Effector memory CD4-positive, alpha-beta T cell (primary cell): ENCODE measurements around the gene P3H2.

ENCODE experiments used
- DNase-seq, 3 donors: peaks; one replicate each; pipeline ENCODE4 v3.0.0-alpha.2; 2020
- H3K27ac ChIP-seq: 2 replicates; pipeline ENCODE4 v1.7.0; 2013; ENCODE audit warnings: mild to moderate bottlenecking, low read length, moderate library complexity; ENCODE audit not compliant: insufficient read depth, poor library complexity, severe bottlenecking
- H3K27me3 ChIP-seq: replicated peaks from 2 replicates; pipeline ENCODE4 v1.7.0; 2013; ENCODE audit warnings: mild to moderate bottlenecking, low read length; ENCODE audit not compliant: insufficient read depth, control insufficient read depth, poor library complexity, severe bottlenecking
- H3K36me3 ChIP-seq: 2 replicates; pipeline ENCODE4 v1.7.0; 2013; ENCODE audit warnings: mild to moderate bottlenecking, low read length, moderate library complexity; ENCODE audit not compliant: control insufficient read depth, insufficient read depth
- H3K4me1 ChIP-seq: 2 replicates; pipeline ENCODE4 v1.7.0; 2013; ENCODE audit warnings: low read length, mild to moderate bottlenecking; ENCODE audit not compliant: control insufficient read depth, insufficient read depth, poor library complexity, severe bottlenecking
- H3K4me3 ChIP-seq: 2 replicates; pipeline ENCODE4 v1.7.0; 2013; ENCODE audit warnings: low read length, low read depth, mild to moderate bottlenecking; ENCODE audit not compliant: insufficient read depth, poor library complexity, severe bottlenecking
- H3K9me3 ChIP-seq: 2 replicates; pipeline ENCODE4 v1.7.0; 2013; ENCODE audit warnings: mild to moderate bottlenecking, low read length, moderate library complexity; ENCODE audit not compliant: control insufficient read depth

P3H2 gene

DNA sequence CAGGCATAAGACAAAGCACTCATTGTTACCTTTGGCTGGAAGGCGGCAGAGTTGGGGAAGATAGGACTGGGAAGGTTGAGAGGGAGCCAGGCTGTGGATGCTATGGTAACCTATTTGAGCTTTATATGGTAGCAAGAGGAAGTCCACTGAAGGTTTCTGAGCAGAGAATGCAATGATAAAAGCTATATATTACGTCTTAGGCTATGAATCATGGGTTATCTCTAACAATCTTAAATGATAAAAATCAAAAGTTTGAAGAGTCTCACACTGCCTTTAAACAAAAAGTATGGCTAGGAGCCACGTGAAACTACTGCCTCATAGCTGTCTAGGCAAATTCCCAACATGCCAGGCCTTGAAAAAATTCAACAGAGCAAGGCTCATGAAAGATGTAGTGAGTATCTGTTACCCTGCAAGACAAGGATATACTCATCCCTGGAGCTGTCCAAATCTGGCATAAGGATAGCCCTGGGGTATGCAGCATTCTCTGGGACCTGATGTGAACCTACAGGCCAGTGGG, 4.1 kb downstream of the P3H2 start:
- Histone ChIP-seq H3K27ac (no peak overlapping the region), H3K36me3 (no peaks in the 10 kb centered on the region), H3K9me3 (no peaks in the 10 kb centered on the region), H3K4me1 (no peaks in the 10 kb centered on the region), H3K27me3 (peaks cover 6% of the 10 kb centered on the region), H3K4me3 (no peak overlapping the region)
- DNase-seq: no peak

DNA sequence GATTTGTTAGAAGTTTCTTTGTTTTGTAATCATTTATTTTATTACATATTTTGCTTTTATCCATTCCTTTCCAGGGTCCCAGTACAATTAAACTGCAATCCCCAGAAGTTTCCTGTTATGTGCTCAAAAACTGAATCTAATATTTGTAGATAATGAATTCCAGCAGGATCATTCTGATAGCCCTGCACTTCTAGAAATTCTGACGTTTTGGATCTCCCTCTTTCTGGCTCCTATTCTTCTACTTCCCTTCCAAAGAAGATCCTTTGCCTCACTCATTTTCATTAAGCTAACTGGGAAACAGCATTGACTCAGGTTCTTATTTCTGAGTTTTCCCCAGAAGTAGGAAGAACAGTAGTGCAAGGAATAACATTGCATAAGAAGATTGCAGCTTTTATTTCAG, 9.9 kb downstream of the P3H2 start:
- Histone ChIP-seq H3K4me1 (no peaks in the 10 kb centered on the region), H3K27ac (no peak overlapping the region), H3K4me3 (no peak overlapping the region), H3K27me3 (no peaks in the 10 kb centered on the region), H3K36me3 (no peaks in the 10 kb centered on the region), H3K9me3 (no peaks in the 10 kb centered on the region)
- no peak for DNase-seq

DNA sequence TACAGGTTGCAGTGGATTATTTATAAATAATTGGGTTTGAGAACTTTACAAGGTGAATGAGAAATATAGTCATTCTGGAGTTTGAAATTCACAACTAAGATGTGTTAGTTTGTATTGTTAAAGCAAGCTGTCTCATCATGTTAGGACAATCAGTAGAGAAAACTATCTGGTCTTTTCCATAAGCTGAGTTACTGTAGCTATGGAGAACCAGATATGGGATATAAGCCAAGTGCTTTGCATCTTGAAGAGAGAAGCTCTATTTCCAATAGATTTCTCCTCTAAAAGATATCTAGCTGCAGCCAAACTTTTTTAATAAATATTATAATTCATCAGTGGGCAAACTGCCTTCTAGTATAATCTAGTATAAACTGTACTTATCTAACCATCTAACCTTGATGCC, 11.3 kb downstream of the P3H2 start:
- H3K27me3 ChIP-seq: no peaks in the 10 kb centered on the region
- no peak for DNase-seq
- no peak overlapping the region for H3K27ac ChIP-seq
- no peak overlapping the region for H3K4me3 ChIP-seq
- no peaks in the 10 kb centered on the region for H3K4me1 ChIP-seq
- H3K9me3 ChIP-seq: no peaks in the 10 kb centered on the region
- no peaks in the 10 kb centered on the region for H3K36me3 ChIP-seq

DNA sequence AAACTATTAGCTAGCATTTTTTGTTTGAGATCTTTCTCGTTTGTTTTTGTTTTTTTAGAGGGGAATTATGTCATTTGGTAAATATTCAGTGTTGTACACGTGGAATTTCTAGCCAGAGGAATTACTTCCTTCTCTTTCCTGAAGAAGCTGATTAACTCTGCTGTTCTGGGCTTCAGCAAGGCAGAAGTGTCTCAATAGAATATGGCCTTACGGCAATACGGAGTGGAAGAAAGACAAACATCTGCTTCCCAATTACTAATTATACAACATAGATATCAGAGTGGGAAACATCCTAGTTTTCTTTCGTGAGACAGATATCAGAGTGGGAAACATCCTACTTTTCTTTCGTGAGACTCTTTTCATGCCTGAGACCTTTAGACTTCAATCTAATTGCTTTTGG, 11.9 kb downstream of the P3H2 start:
- H3K4me3 ChIP-seq: no peak overlapping the region
- no peaks in the 10 kb centered on the region for H3K9me3 ChIP-seq
- no peaks in the 10 kb centered on the region for H3K36me3 ChIP-seq
- no peaks in the 10 kb centered on the region for H3K27me3 ChIP-seq
- no peaks in the 10 kb centered on the region for H3K4me1 ChIP-seq
- DNase-seq: no peak
- H3K27ac ChIP-seq: no peak overlapping the region

DNA sequence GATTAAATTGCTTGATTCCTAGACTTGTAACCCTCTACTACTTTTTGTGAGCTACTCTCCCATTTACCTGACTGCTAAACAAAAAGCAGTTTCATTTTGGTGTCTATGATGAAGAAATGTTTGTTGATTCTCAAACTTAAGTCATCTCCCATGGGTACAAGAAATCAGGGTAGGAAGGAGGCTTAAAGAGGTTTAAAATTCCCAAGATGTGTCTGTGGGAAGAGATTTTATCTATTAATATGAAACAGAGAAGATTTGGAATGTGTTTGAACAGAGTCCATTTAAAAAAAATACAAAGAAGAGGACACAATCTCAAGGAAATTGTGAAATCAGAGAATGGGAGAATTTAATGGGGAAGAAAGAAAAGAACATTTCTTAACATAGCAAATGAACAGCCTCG, 14.8 kb downstream of the P3H2 start:
- H3K36me3 ChIP-seq: no peaks in the 10 kb centered on the region
- no peaks in the 10 kb centered on the region for H3K9me3 ChIP-seq
- no peak overlapping the region for H3K4me3 ChIP-seq
- H3K4me1 ChIP-seq: no peaks in the 10 kb centered on the region
- no peaks in the 10 kb centered on the region for H3K27me3 ChIP-seq
- DNase-seq: no peak
- H3K27ac ChIP-seq: no peak overlapping the region

DNA sequence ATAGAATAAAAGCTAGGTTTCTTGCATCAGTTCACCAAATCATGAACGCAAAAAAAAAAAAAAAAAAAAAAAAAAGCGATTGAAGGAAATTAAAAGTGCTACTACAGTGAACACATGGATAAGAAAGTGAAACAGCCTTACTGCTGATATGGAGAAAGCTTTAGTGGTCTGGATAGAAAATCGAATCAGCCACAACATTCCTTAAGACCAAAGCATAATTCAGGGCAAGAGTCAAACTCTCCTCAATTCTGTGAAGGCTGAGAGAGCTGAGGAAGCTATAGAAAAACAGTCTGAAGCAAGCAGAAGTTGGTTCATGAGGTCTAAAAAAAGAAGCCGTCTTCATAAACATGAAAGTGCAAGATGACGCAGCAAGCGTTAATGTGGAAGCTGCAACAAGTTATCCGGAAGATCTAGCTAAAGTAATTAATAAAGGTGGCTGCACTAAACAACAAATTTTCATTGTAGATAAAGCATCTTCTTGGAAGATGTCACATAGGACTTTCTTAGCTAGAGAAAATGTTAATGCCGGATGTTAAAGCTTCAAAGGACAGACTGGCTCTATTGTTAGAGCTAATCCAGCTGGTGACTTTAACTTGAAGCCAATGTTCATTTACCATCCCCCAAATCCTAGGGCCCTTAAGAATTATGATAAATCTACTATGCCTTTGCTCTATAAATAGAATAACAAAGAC, 19.2 kb downstream of the P3H2 start:
- Histone ChIP-seq H3K4me3 (no peak overlapping the region), H3K27me3 (no peaks in the 10 kb centered on the region), H3K36me3 (no peaks in the 10 kb centered on the region), H3K9me3 (no peaks in the 10 kb centered on the region), H3K27ac (no peak overlapping the region), H3K4me1 (no peaks in the 10 kb centered on the region)
- DNase-seq: no peak

DNA sequence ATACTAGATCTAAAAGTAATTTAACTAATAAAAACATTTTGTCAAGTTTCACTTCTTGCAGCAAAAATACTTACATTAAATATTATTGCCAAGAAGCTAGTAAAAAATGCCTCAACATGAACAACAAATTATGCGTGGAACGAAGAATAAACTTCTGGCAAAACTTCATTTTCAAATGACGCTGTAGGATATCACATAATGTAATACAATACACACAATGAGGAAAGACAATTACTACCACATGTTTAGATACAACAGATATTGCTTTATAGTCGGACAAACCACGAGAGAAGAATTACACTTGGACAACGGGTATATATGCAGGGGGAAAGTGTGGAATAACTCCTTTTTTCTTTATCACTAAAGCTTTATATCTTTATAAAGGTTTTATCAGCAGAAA, 21.6 kb downstream of the P3H2 start:
- no peak for DNase-seq
- H3K9me3 ChIP-seq: no peaks in the 10 kb centered on the region
- no peaks in the 10 kb centered on the region for H3K36me3 ChIP-seq
- H3K27ac ChIP-seq: no peak overlapping the region
- H3K4me3 ChIP-seq: no peak overlapping the region
- no peaks in the 10 kb centered on the region for H3K4me1 ChIP-seq
- no peaks in the 10 kb centered on the region for H3K27me3 ChIP-seq

DNA sequence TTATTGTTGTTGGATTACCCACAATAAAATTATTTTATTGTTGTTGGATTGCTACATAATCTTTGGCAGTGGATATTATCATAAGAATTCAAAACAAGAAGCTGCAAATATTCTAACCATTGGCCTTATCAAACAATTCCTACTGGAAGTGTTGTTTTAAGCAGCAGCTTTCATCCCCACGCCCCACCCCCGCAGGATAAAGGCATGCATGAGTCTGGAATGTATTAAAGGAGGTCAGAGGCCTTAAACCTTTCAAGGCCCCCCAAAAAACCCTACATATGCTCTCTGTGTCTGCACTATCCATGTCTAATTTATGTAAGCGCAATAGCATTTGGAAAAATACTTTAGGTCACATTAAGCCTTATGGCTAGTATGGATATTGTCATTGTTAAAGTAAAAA, 23.1 kb downstream of the P3H2 start:
- no peak overlapping the region for H3K27ac ChIP-seq
- H3K27me3 ChIP-seq: no peaks in the 10 kb centered on the region
- H3K9me3 ChIP-seq: no peaks in the 10 kb centered on the region
- H3K4me1 ChIP-seq: no peaks in the 10 kb centered on the region
- no peak for DNase-seq
- H3K4me3 ChIP-seq: no peak overlapping the region
- H3K36me3 ChIP-seq: no peaks in the 10 kb centered on the region

DNA sequence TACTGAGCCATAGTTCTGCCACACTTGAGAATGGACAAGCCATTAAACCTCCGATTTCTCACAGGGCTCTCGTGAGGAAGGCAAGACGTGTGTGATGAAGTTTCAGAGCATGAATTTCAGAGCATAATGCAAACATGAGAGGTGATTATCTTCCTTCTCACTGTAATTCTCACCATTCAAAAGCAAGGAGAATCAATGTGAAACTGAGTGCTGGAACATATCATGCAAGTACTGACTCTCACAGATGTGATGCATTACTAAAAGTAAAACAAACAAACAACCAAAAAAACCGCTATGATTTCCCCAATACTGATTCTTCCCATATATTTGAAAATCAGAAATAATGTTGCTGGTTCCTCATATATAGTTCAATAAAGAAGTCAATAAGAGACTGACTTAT, 23.7 kb downstream of the P3H2 start:
- no peaks in the 10 kb centered on the region for H3K36me3 ChIP-seq
- no peaks in the 10 kb centered on the region for H3K4me1 ChIP-seq

DNA sequence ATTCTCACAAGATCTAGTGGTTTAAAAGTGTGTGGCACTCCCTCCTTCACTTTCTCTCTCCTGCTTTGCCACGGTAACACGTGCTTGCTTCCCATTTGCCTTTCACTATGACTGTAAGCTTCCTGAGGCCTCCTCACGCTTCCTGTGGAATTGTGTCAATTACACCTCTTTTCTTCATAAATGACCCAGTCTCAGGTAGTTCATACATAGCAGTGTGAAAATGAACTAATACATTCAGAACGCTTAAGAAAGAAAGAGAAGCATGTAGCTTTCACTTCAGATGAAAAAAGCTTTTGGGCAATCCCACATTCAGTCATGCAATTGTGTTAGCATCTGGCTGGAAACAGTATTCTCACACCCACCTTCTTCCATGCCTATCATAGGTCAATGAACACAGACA, 24.4 kb downstream of the P3H2 start:
- Histone ChIP-seq H3K9me3 (no peaks in the 10 kb centered on the region), H3K4me1 (no peaks in the 10 kb centered on the region), H3K27me3 (no peaks in the 10 kb centered on the region)

More for the DNA sequence above, 23.7 kb downstream of the P3H2 start:
- H3K27me3 ChIP-seq: no peaks in the 10 kb centered on the region
- DNase-seq: no peak
- no peaks in the 10 kb centered on the region for H3K9me3 ChIP-seq
- H3K27ac ChIP-seq: no peak overlapping the region
- H3K4me3 ChIP-seq: no peak overlapping the region

More for the DNA sequence above, 24.4 kb downstream of the P3H2 start:
- no peak for DNase-seq
- Histone ChIP-seq H3K36me3 (no peaks in the 10 kb centered on the region), H3K4me3 (no peak overlapping the region), H3K27ac (no peak overlapping the region)
